Astrocyte (in vitro differentiated cells and primary cell): ENCODE data around the gene CST11.

Experiments
- CTCF ChIP-seq: IDR thresholded peaks from 2 replicates; pipeline ENCODE4 v1.5.1; 2011; ENCODE audit warnings: low read depth, mild to moderate bottlenecking, inconsistent platforms, low read length, moderate library complexity; ENCODE audit not compliant: insufficient read depth
- EZH2 ChIP-seq: IDR thresholded peaks from 2 replicates; pipeline ENCODE4 v1.6.1; 2012; ENCODE audit warnings: mild to moderate bottlenecking, low read length, inconsistent platforms; ENCODE audit not compliant: insufficient read depth

- TF ChIP-seq CTCF (no peak), EZH2 (no peak)
Measured at GRCh38 chr20:23414526-23415188, 38.0 kb downstream of the CST11 start.
